Measurements from ENCODE around the gene CDAN1. TPM values are rescaled to one million over a fixed set of nuclear protein-coding genes. Genes with fewer than 3 reads are reported as not detected.

The CDAN1 gene
- polyA plus RNA-seq, 1 donor from 2014 or later, result 16.8 TPM

GRCh38 chr15:42736178-42736792 lies 643 bp downstream of the CDAN1 start:
- H3K27ac ChIP-seq (ENCODE audit: low read length), result peak overlapping the region; percentile 56
- H2AFZ ChIP-seq (ENCODE audit: low read depth, low read length), result no peak overlapping the region
- TF ChIP-seq EP300 (conservative IDR thresholded peaks at IDR 0.05; ENCODE audit: poor library complexity, severe bottlenecking) (no peak), TAF1 (IDR thresholded peaks at IDR 0.05; ENCODE audit: low read depth) (peak; percentile 13)

GRCh38 chr15:42735382-42736165 lies 1.4 kb downstream of the CDAN1 start:
- Histone ChIP-seq H3K4me2 (ENCODE audit: low read length) (peak overlapping the region; percentile 71), H3K36me3 (ENCODE audit: insufficient read depth, low read length) (no peaks in the 10 kb centered on the region), H3F3A (ENCODE audit: insufficient read depth, low read length, poor library complexity, severe bottlenecking) (no peaks in the 10 kb centered on the region), H3K27me3 (ENCODE audit: insufficient read depth, low read depth, low read length) (no peaks in the 10 kb centered on the region), H3K9ac (ENCODE audit: low read length) (peak overlapping the region; percentile 82), H2AFZ (ENCODE audit: low read depth, low read length) (no peak overlapping the region), H3K27ac (ENCODE audit: low read length) (no peak overlapping the region), H3K79me2 (replicated peaks; ENCODE audit: insufficient read depth, low read length) (peaks cover 8% of the 10 kb centered on the region), H3K4me3 (ENCODE audit: low read length) (peak overlapping the region; percentile 80), H4K20me1 (ENCODE audit: insufficient read depth) (no peaks in the 10 kb centered on the region), H3K9me2 (ENCODE audit: insufficient read depth, low read length) (no peaks in the 10 kb centered on the region), H3K9me3 (ENCODE audit: low read length) (no peaks in the 10 kb centered on the region)
- no peak for TF ChIP-seq POLR2AphosphoS5 (IDR thresholded peaks at IDR 0.05)
- TF ChIP-seq EZH2 (IDR thresholded peaks at IDR 0.05; ENCODE audit: borderline replicate concordance, insufficient read depth, low read length, poor library complexity, severe bottlenecking), result no peak
- no peak for TF ChIP-seq REST (IDR thresholded peaks at IDR 0.05; ENCODE audit: borderline replicate concordance)

More at GRCh38 chr15:42736178-42736792, 643 bp downstream of the CDAN1 start:
- Histone ChIP-seq H3K9me3 (ENCODE audit: low read length) (no peaks in the 10 kb centered on the region), H3K79me2 (replicated peaks; ENCODE audit: insufficient read depth, low read length) (peaks cover 8% of the 10 kb centered on the region), H3K9me2 (ENCODE audit: insufficient read depth, low read length) (no peaks in the 10 kb centered on the region), H3K36me3 (ENCODE audit: insufficient read depth, low read length) (no peaks in the 10 kb centered on the region), H3F3A (ENCODE audit: insufficient read depth, low read length, poor library complexity, severe bottlenecking) (no peaks in the 10 kb centered on the region), H3K27me3 (ENCODE audit: insufficient read depth, low read depth, low read length) (no peaks in the 10 kb centered on the region), H3K4me2 (ENCODE audit: low read length) (peak overlapping the region; percentile 71), H3K9ac (ENCODE audit: low read length) (peak overlapping the region; percentile 82), H3K4me3 (ENCODE audit: low read length) (peak overlapping the region; percentile 80), H4K20me1 (ENCODE audit: insufficient read depth) (no peaks in the 10 kb centered on the region)

GRCh38 chr15:42734076-42734672 lies 2.8 kb downstream of the CDAN1 start:
- no peaks in the 10 kb centered on the region for H3K9me3 ChIP-seq (ENCODE audit: low read length)
- TF ChIP-seq MXI1 (conservative IDR thresholded peaks at IDR 0.05; ENCODE audit: poor library complexity, severe bottlenecking) (no peak), EP300 (conservative IDR thresholded peaks at IDR 0.05; ENCODE audit: poor library complexity, severe bottlenecking) (no peak), EZH2 (IDR thresholded peaks at IDR 0.05; ENCODE audit: borderline replicate concordance, insufficient read depth, low read length, poor library complexity, severe bottlenecking) (no peak), CTCF (IDR thresholded peaks at IDR 0.05; ENCODE audit: poor library complexity, severe bottlenecking) (no peak)
- H3K36me3 ChIP-seq (ENCODE audit: insufficient read depth, low read length), result no peaks in the 10 kb centered on the region
- no peaks in the 10 kb centered on the region for H3F3A ChIP-seq (ENCODE audit: insufficient read depth, low read length, poor library complexity, severe bottlenecking)
- no peak overlapping the region for H2AFZ ChIP-seq (ENCODE audit: low read depth, low read length)
- H3K4me3 ChIP-seq (ENCODE audit: low read length), result no peak overlapping the region
- H4K20me1 ChIP-seq (ENCODE audit: insufficient read depth), result no peaks in the 10 kb centered on the region
- H3K27ac ChIP-seq (ENCODE audit: low read length), result no peak overlapping the region
- H3K4me2 ChIP-seq (ENCODE audit: low read length), result no peak overlapping the region
- no peaks in the 10 kb centered on the region for H3K9me2 ChIP-seq (ENCODE audit: insufficient read depth, low read length)
- no peak overlapping the region for H3K9ac ChIP-seq (ENCODE audit: low read length)
- H3K79me2 ChIP-seq (replicated peaks; ENCODE audit: insufficient read depth, low read length), result peaks cover 8% of the 10 kb centered on the region
- no peaks in the 10 kb centered on the region for H3K27me3 ChIP-seq (ENCODE audit: insufficient read depth, low read depth, low read length)

All from neural cell (in vitro differentiated cells).